ENCODE results near the gene COL6A3.

GRCh38 chr2:237449193-237449881 is 35.4 kb upstream of the COL6A3 start:
- TF ChIP-seq YY1 (IDR thresholded peaks at IDR 0.05; ENCODE audit: extremely low read depth, insufficient replicate concordance, low read depth, low read length) (no peak), CTCF (IDR thresholded peaks at IDR 0.05 in 2 of 3, conservative IDR thresholded peaks at IDR 0.05 in 1 of 3; ENCODE audit: borderline replicate concordance in 1 of 3, insufficient read depth in 1 of 3, low read depth in 2 of 3, low read length in 2 of 3) (no peak), JUND (IDR thresholded peaks at IDR 0.05) (no peak)
